HG03439 (cell line): ENCODE results near the gene RGS11.
"Not testable (repeated sequence)": the region's sequence is repeated elsewhere in the genome, so short reads cannot be mapped to it uniquely, and the experiment has no call there.

ENCODE experiments used
- ATAC-seq: cut with Tn5 transposase; IDR thresholded peaks from one replicate; pipeline ENCODE4 v1.9.1; 2021; ENCODE audit warnings: mild to moderate bottlenecking, moderate library complexity; ENCODE audit not compliant: unreplicated experiment

Gene RGS11

DNA sequence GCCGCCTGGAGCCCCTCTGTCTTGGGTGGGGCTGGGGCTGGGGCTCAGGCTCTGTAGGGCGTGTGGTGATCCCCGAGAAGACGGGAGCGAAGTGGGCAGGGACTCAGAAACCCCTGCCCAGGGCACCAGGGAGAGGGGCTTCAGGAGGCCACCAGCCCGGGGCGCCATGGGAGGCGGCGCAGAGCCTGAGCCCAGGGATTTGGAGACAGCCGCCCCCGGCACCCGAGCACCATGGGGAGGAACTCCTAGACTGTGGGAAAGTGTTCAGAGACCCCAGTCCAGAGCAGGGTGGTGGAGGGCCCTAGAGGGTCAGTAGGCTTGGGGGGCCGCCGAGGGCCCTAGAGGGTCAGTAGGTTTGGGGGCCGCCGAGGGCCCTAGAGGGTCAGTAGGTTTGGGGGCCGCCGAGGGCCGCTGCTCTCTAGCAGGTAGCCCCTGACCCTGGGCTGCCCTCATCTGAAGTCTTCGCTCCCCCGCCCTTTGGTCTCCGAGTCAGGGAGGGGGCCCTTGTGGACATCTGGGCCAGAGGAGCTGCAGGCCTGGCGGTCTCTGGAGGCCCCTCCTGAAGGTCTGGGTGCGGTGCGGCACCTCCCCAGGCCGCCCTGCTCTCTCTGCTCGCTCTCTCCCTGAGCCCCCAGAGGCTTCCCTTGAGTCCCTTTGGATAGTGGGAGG, 5.4 kb upstream of the RGS11 start:
- no peak for ATAC-seq

GRCh38 chr16:280552-280951, 4.8 kb upstream of the RGS11 start, which contains the start of gene ARHGDIG:
Gene ARHGDIG (plus strand): TSS chr16:280591. CDS start chr16:280681, 90 bp downstream.
- ATAC-seq, result no peak

DNA sequence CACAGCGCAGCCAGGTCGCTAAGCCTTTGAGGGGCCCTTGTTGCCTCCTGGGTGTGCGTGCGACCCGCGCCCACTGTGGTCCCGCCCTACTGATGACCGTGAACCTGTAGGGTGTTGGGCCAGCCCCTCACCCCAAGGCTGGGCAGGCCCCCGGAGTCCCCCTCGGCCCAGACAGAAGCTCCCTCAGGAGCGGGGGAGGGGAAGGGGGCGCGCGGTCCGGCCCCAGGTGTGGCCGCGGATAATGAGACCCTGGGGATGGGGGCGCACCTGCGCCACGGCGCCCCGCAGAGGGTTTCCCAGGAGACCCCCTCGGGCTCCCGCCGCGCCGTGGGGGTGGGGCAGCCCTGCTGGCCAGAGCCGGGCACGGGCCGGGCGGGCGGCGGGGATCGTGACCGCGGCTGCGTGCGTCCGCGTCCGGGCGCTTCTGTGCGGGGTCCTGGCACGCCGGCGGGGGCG, 4.3 kb upstream of the RGS11 start:
- ATAC-seq, result no peak

DNA sequence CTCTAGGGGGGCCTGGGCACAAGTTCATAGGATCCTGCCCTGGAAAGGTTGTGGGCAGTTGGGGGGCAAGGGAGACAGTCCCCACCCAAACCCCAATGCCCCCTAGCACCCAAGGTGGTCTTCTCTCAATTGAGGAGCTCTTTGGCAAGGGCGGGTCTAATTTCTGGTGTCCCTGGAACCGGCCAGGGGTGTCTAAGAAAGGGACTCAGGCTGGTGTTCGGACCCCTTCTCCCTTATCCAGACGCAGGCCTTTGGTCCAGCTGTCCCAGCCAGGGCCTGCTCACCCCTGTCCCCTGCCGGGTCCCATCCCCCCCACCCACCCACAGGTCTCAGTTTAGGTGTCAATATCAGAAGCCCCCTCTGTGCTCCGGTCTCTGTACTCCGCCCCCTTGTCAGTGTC, 3.8 kb upstream of the RGS11 start:
- no peak for ATAC-seq

DNA sequence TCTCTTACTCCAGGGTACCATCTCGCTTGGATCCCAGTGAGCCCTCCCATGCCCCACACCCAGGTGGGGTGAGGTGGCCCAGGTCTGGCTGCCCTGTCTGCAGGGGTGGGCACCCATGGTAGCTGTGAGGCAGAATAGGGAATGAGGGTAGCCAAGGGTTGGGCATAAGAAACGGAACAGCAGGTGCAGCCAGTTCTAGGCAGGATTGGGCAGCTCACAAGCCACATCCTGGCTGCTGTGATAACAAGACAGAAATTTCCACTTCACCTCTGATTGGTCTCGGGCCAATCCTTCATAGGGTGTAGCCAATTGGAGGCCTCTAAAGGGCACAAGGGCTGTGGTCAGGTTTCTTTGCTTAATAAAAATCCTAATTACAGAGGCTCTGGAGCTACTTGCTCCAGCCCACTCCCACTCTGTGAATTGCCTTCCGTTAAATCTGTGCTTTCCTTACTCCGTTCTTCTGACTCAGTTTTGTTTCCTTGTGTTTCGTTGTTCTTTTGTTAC, 3.2 kb upstream of the RGS11 start:
- no peak for ATAC-seq

DNA sequence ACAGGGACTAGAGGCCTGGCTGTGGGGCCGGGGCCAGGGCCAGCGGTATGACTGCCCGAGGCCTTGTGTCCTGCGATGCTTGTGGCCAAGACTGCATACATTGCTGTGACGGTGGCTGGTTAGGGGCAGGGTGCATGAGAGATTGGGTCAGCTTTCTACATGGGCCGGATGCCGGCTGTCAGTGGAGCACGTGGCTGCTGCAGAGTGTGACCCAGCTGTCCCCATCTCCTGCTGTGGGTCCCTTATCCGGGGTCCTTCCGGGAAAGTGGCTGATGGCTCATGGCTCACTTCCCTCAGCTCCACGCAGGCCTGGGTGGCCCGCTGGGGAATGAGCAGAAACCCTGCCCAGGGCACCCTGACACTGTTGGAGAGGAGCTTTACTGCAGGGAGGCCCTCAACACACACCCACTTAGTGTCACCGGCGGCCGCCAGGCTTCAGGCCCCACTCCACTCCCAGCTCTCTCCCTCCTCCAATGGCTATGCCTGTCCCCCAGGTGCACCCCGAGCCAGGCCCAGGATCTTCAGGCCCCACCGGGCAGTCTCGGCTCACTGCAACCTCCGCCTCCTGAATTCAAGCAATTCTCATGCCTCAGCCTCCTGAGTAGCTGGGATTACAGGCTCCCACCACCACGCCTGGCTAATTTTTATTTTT, 808 bp upstream of the RGS11 start:
- ATAC-seq, result no peak

- ATAC-seq, result no peak
Measured at GRCh38 chr16:275041-275641, 603 bp downstream of the RGS11 start.

GRCh38 chr16:273547-274421, 2.0 kb downstream of the RGS11 start:
- no peak for ATAC-seq

- no peak for ATAC-seq
Measured at GRCh38 chr16:272633-273546, 2.9 kb downstream of the RGS11 start.

GRCh38 chr16:270381-271255, 5.1 kb downstream of the RGS11 start:
- ATAC-seq, result no peak

- ATAC-seq, result no peak
Measured at GRCh38 chr16:269061-269796, 6.5 kb downstream of the RGS11 start.

- ATAC-seq, result no peak
Measured at GRCh38 chr16:268141-269053, 7.3 kb downstream of the RGS11 start.

DNA sequence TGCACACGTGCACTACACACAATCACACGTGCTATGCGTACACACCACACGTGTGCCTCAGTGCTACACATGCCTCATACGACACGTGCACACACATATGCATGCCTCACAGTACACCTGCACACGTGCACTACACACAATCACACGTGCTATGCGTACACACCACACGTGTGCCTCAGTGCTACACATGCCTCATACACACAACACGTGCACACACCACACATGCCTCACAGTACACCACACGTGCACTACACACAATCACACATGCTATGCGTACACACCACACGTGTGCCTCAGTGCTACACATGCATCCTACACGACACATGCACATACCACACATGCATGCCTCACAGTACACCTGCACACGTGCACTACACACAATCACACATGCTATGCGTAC, 8.2 kb downstream of the RGS11 start:
- not testable (repeated sequence) for ATAC-seq

DNA sequence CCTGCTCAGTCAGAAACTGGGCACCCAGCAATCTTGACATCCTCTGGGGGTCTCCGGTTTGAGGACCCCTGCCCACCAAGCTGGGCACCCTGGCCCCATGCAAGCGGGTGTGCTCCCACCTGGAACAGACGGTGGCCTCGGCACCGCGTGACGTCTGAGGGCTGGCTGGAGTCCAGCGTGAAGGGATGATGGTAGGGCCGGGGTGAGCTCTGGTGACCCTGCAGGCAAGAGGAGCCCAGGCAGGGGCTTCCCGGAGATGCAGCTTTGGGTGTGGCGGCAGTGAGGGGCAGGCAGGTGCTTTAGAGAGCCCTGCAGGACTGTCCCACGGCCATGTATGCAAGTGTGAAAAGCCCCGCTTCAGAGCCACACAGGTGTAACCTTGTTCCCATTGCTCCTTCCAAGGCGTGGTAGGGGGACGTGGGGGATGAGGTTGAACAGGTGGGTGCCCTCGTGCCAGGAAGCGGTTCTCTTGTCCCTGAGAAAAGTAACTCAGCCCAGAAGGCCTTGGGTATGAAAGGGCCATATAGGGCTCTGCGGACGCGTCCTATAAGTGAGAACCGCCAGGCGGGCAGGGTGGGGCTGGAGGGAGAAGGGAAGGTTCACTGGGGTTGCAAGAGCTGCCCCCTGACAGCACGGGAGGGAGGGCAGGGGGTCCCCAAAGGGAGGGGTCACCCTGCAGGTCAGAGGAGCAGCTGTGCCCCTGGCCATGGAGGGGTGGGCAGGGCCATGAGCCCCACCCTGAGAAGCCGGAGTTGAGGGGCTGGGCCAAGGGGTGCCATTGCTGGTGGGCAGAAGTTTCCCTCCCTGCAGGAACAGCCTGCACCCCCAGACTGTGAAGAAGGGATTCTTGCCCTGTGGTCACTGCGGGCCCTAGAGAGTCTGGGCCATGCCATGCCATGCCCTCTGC, 9.2 kb downstream of the RGS11 start:
- no peak for ATAC-seq

DNA sequence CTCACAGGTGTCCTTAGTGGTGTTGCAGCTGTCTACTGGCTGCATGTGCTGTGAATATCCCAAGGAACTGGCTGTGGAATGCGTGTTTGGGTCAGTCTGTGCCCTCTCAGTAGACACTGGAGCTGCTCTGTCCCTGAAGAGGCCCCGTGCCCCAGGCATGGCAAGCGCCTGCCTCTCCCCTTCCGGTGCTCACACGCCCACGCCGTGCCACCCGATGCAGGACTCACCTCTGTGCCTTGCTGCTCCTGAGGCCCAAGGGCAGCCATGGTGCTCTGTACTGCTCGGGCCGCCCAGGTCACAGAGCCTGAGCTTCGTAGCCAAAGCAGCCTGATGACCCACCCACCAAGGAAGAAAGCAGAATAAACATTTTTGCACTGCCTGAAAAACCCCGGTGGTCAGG, 10.0 kb downstream of the RGS11 start:
- no peak for ATAC-seq

- ATAC-seq, result no peak
Measured at GRCh38 chr16:265002-265529, 10.7 kb downstream of the RGS11 start.
